PFSK-1 (cell line): ENCODE data around the gene ATF6.

Experiments
- FOXP2 ChIP-seq: optimal IDR thresholded peaks from 2 replicates; pipeline ENCODE3; 2011; ENCODE audit warnings: borderline replicate concordance, control low read depth, inconsistent platforms; ENCODE audit not compliant: insufficient read depth; ENCODE audit errors: extremely low read length, extremely low read depth
- POLR2AphosphoS5 ChIP-seq: IDR thresholded peaks from 2 replicates; pipeline ENCODE4 v1.6.1; 2012; ENCODE audit warnings: low read depth, mild to moderate bottlenecking, control low read depth, low read length, moderate library complexity
- SIN3A ChIP-seq: IDR thresholded peaks from 2 replicates; pipeline ENCODE4 v1.6.1; 2012; ENCODE audit warnings: mild to moderate bottlenecking, low read length, moderate library complexity, borderline replicate concordance; ENCODE audit not compliant: insufficient read depth
- TAF1 ChIP-seq: IDR thresholded peaks from 2 replicates; pipeline ENCODE4 v1.6.1; 2012; ENCODE audit warnings: low read length, control low read depth, borderline replicate concordance; ENCODE audit not compliant: insufficient read depth
- TF ChIP-seq, protein P1 (sequence below), 2 experiments: IDR thresholded peaks; 2 replicates each; pipeline versions ENCODE4 v1.6.1 to v1.8.0; 2011 to 2012; ENCODE audit warnings: low read depth in 2 of 2, low read length in 2 of 2, control low read depth in 1 of 2, inconsistent platforms in 1 of 2, mild to moderate bottlenecking in 1 of 2, moderate library complexity in 1 of 2; ENCODE audit not compliant: insufficient read depth in 1 of 2

ATF6 gene

DNA sequence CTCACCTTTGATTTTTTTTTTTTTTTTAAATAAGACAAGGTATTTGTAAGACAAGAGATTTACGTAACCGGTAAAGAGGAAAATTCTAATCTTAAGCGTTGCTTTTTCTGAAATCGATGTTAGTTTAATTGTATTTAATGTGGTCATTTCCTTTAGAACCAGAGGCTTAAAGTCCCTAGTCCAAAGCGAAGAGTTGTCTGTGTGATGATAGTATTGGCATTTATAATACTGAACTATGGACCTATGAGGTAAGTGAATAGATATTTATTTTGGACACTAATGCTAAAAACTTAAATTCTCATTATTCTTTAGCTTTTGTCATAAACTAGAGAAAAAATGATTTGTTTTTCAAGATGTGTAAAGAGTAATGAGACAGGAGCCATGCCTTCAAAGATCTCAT, 54.8 kb downstream of the ATF6 start:
- no peak for TF ChIP-seq FOXP2
- TF ChIP-seq SIN3A: no peak
- no peak for TF ChIP-seq TAF1
- TF ChIP-seq, protein P1, sequence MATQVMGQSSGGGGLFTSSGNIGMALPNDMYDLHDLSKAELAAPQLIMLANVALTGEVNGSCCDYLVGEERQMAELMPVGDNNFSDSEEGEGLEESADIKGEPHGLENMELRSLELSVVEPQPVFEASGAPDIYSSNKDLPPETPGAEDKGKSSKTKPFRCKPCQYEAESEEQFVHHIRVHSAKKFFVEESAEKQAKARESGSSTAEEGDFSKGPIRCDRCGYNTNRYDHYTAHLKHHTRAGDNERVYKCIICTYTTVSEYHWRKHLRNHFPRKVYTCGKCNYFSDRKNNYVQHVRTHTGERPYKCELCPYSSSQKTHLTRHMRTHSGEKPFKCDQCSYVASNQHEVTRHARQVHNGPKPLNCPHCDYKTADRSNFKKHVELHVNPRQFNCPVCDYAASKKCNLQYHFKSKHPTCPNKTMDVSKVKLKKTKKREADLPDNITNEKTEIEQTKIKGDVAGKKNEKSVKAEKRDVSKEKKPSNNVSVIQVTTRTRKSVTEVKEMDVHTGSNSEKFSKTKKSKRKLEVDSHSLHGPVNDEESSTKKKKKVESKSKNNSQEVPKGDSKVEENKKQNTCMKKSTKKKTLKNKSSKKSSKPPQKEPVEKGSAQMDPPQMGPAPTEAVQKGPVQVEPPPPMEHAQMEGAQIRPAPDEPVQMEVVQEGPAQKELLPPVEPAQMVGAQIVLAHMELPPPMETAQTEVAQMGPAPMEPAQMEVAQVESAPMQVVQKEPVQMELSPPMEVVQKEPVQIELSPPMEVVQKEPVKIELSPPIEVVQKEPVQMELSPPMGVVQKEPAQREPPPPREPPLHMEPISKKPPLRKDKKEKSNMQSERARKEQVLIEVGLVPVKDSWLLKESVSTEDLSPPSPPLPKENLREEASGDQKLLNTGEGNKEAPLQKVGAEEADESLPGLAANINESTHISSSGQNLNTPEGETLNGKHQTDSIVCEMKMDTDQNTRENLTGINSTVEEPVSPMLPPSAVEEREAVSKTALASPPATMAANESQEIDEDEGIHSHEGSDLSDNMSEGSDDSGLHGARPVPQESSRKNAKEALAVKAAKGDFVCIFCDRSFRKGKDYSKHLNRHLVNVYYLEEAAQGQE (IDR thresholded peaks at IDR 0.05; ENCODE audit: insufficient read depth in 1 of 2, low read depth in 2 of 2, low read length in 2 of 2): no peak
- no peak for TF ChIP-seq POLR2AphosphoS5

DNA sequence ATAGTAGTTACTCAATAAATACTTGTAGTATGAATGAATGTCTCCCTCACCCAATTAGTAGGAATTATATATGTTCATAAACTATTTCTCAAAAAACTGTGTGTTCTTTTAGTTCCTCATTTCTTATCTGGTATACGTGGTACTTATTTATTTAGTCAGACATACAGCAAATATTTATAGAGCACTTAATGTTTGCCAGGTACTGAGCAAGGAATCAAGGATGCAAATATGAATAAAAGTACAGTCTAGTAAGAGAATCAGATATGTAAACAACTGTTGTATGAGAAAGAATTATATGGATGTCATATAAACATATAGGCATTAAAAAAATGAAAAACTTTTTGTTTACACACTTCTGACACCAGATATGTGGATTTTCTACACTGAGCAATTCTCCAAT, 58.5 kb downstream of the ATF6 start:
- TF ChIP-seq POLR2AphosphoS5 (no peak), FOXP2 (no peak), SIN3A (no peak), TAF1 (no peak)
- TF ChIP-seq, protein P1 (IDR thresholded peaks at IDR 0.05; ENCODE audit: insufficient read depth in 1 of 2, low read depth in 2 of 2, low read length in 2 of 2): no peak

DNA sequence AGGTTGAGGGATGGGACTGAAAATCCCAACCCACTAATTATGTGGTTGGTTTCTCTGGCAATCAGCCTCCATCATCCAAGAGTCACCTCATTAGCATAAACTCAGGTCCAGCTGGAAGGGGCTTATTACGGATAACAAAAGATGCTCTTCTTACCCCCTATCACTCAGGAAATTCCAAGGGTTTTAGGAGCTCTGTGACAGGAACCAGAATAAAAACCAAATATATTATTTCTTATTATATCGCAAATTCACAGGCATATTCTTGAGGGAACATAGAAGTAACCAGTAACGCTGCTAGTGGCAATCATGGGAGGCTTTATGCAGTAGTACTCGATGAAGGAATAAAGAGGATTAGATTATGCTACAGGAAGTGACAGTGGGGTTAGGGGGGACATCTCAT, 59.7 kb downstream of the ATF6 start:
- TF ChIP-seq POLR2AphosphoS5: no peak
- no peak for TF ChIP-seq TAF1
- no peak for TF ChIP-seq FOXP2
- TF ChIP-seq, protein P1 (IDR thresholded peaks at IDR 0.05; ENCODE audit: insufficient read depth in 1 of 2, low read depth in 2 of 2, low read length in 2 of 2): no peak
- TF ChIP-seq SIN3A: no peak

DNA sequence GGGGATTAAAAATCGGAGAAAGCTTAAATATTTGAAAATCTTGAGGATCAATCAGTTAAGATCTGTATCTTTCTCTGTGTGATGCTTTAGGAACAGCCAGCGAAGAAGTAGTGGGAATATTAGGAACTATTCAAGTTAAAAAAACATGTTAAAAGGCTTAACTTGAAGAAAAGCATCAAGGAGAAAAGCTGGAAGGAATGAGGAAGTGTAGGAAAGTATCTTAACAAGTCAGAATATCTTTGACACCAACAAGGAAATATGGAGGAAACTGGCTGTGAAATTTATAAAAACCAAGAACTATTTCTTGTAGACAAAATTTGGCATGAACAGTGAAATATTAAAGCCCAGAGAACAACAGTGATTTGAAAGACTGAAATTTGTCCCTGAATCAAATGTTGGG, 60.4 kb downstream of the ATF6 start:
- TF ChIP-seq SIN3A (no peak), TAF1 (no peak), FOXP2 (no peak), POLR2AphosphoS5 (no peak)
- TF ChIP-seq, protein P1 (IDR thresholded peaks at IDR 0.05; ENCODE audit: insufficient read depth in 1 of 2, low read depth in 2 of 2, low read length in 2 of 2): no peak

DNA sequence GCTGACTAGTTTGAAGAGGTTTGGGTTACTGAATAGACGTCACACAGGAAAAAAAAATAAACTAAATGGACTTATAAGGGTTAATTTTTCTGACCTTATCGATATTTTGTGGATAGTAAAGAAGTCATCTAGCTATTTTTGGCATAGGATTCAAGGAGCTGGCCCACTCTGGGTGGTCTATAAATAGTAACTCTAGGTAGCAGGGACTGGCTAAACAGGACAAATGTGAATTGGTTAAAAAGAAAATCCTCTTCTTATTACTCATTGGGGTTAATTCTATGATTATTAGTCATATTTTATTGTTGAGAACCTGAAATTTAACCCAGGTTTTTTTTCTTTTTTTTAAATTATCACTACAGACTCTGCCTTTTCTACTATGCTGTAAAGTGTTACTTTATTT, 61.7 kb downstream of the ATF6 start:
- TF ChIP-seq POLR2AphosphoS5 (no peak), SIN3A (no peak), TAF1 (no peak), FOXP2 (no peak)
- TF ChIP-seq, protein P1 (IDR thresholded peaks at IDR 0.05; ENCODE audit: insufficient read depth in 1 of 2, low read depth in 2 of 2, low read length in 2 of 2): no peak
